Endothelial cell (in vitro differentiated cells): ENCODE results near the gene TJP2. TPM values are rescaled to one million over a fixed set of nuclear protein-coding genes. Genes with fewer than 3 reads are reported as not detected.

Experiments
- DNase-seq: peaks from one replicate; pipeline ENCODE4 v3.0.0; 2021; ENCODE audit warnings: low spot score
- H3K27ac Mint-ChIP-seq: one replicate; pipeline ENCODE4 v1.8.0; 2021; ENCODE audit warnings: mixed read lengths, inconsistent platforms; ENCODE audit not compliant: unreplicated experiment
- H3K27me3 Mint-ChIP-seq: one replicate; pipeline ENCODE4 v1.8.0; 2021; ENCODE audit warnings: mild to moderate bottlenecking, moderate library complexity, mixed read lengths, inconsistent platforms; ENCODE audit not compliant: unreplicated experiment
- H3K36me3 Mint-ChIP-seq: one replicate; pipeline ENCODE4 v1.8.0; 2021; ENCODE audit warnings: mild to moderate bottlenecking, low read depth, mixed read lengths, inconsistent platforms; ENCODE audit not compliant: unreplicated experiment
- H3K4me1 Mint-ChIP-seq: one replicate; pipeline ENCODE4 v1.8.0; 2021; ENCODE audit warnings: mild to moderate bottlenecking, mixed read lengths, inconsistent platforms; ENCODE audit not compliant: unreplicated experiment
- H3K4me3 Mint-ChIP-seq: one replicate; pipeline ENCODE4 v1.8.0; 2021; ENCODE audit warnings: mild to moderate bottlenecking, mixed read lengths, inconsistent platforms; ENCODE audit not compliant: unreplicated experiment
- H3K9me3 Mint-ChIP-seq: one replicate; pipeline ENCODE4 v1.8.0; 2021; ENCODE audit warnings: mixed read lengths, inconsistent platforms; ENCODE audit not compliant: unreplicated experiment
- total RNA-seq: library from RNA; stranded (reverse); fragmentation: NEBNext Ultra II Directional; extraction: Animal tissue kit (Norgen Biotek cat#: 25700); gene quantifications from one replicate; pipeline ENCODE4 v1.2.1, GENCODE V29; 2021; ENCODE audit not compliant: unreplicated experiment
- TF ChIP-seq, protein P1 (sequence below): fragments of 200-600 bp; sonication (generic); IDR thresholded peaks from one replicate; pipeline ENCODE4 v1.5.0; 2021; ENCODE audit warnings: antibody characterized with exemption; ENCODE audit not compliant: unreplicated experiment

The TJP2 gene
- total RNA-seq, 1 donor from 2014 or later, result 198 TPM

DNA sequence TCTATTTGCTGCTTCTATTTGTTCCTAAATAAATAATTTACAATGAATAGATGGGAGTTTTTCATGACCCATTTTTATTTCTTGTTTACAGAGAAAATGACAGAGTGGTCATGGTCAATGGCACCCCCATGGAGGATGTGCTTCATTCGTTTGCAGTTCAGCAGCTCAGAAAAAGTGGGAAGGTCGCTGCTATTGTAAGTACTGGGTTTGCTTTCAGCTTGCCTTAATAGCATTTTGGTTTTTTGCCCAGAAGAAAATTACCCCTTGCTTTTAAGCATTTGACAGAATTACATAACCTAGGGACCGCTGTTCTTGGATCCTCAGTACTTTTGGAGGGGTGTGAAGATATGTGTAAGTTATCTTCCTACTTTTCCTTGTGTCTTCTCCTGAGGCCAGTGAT is 44.1 kb downstream of the TJP2 start:
- Mint-ChIP-seq H3K9me3 (no peaks in the 10 kb centered on the region), H3K36me3 (peaks cover 28% of the 10 kb centered on the region), H3K27ac (no peak overlapping the region), H3K4me1 (peaks cover 5% of the 10 kb centered on the region), H3K4me3 (no peak overlapping the region), H3K27me3 (no peaks in the 10 kb centered on the region)
- no peak for DNase-seq
- TF ChIP-seq, protein P1, sequence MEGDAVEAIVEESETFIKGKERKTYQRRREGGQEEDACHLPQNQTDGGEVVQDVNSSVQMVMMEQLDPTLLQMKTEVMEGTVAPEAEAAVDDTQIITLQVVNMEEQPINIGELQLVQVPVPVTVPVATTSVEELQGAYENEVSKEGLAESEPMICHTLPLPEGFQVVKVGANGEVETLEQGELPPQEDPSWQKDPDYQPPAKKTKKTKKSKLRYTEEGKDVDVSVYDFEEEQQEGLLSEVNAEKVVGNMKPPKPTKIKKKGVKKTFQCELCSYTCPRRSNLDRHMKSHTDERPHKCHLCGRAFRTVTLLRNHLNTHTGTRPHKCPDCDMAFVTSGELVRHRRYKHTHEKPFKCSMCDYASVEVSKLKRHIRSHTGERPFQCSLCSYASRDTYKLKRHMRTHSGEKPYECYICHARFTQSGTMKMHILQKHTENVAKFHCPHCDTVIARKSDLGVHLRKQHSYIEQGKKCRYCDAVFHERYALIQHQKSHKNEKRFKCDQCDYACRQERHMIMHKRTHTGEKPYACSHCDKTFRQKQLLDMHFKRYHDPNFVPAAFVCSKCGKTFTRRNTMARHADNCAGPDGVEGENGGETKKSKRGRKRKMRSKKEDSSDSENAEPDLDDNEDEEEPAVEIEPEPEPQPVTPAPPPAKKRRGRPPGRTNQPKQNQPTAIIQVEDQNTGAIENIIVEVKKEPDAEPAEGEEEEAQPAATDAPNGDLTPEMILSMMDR, result no peak

DNA sequence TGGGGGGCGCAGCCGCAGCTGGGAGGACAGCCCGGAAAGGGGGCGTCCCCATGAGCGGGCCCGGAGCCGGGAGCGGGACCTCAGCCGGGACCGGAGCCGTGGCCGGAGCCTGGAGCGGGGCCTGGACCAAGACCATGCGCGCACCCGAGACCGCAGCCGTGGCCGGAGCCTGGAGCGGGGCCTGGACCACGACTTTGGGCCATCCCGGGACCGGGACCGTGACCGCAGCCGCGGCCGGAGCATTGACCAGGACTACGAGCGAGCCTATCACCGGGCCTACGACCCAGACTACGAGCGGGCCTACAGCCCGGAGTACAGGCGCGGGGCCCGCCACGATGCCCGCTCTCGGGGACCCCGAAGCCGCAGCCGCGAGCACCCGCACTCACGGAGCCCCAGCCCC is 47.0 kb downstream of the TJP2 start:
- TF ChIP-seq, protein P1, result no peak
- no peaks in the 10 kb centered on the region for H3K27me3 Mint-ChIP-seq
- peaks cover 5% of the 10 kb centered on the region for H3K4me1 Mint-ChIP-seq
- peaks cover 30% of the 10 kb centered on the region for H3K36me3 Mint-ChIP-seq
- DNase-seq, result no peak
- no peak overlapping the region for H3K4me3 Mint-ChIP-seq
- no peak overlapping the region for H3K27ac Mint-ChIP-seq
- H3K9me3 Mint-ChIP-seq, result no peaks in the 10 kb centered on the region

DNA sequence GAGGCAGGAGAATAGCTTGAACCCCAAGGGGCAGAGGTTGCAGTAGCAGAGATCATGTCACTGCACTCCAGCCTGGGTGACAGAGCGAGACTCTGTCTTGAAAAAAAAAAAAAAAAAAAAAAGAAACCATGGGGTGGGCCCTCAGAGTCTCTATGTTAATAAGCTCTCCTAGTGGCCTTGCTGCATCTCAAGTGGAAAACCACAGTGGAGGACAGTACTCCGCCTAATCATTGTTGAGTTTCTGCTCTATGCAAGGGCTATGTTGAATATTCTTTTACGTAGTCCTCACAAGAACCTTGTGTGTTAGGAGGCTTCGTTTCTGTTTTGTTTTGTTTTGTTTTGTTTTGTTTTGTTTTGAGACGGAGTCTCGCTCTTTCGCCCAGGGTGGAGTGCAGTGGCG is 48.9 kb downstream of the TJP2 start:
- H3K27ac Mint-ChIP-seq, result no peak overlapping the region
- DNase-seq, result no peak
- no peaks in the 10 kb centered on the region for H3K9me3 Mint-ChIP-seq

DNA sequence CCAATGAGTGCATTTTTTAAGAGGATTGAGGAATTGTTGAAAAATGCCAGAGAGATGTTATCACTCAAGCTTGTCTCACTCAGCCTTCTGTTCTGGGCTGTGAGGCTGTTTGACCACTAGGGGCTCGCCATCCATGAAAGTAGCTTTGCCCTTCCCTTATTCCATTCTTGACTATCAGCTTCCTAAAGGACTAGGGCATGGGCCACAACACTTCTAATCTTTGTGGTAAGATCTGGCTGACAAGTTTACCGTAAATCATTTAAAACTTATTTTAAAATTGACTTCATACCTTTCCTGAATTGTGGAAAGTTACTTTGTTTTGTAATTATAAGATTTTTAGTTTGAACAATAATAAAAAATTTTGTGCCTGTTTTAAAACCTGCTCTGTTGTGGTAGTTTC is 49.5 kb downstream of the TJP2 start:
- peak; percentile 57 for DNase-seq
- H3K4me3 Mint-ChIP-seq, result no peak overlapping the region
- H3K27me3 Mint-ChIP-seq, result no peaks in the 10 kb centered on the region
- peaks cover 13% of the 10 kb centered on the region for H3K4me1 Mint-ChIP-seq
- H3K36me3 Mint-ChIP-seq, result peaks cover 28% of the 10 kb centered on the region
- no peaks in the 10 kb centered on the region for H3K9me3 Mint-ChIP-seq
- H3K27ac Mint-ChIP-seq, result peak overlapping the region; percentile 55
- TF ChIP-seq, protein P1, result peak; percentile 78

More for the DNA sequence above, 48.9 kb downstream of the TJP2 start:
- TF ChIP-seq, protein P1, result no peak
- peaks cover 32% of the 10 kb centered on the region for H3K36me3 Mint-ChIP-seq
- no peak overlapping the region for H3K4me3 Mint-ChIP-seq
- peaks cover 13% of the 10 kb centered on the region for H3K4me1 Mint-ChIP-seq
- H3K27me3 Mint-ChIP-seq, result no peaks in the 10 kb centered on the region

DNA sequence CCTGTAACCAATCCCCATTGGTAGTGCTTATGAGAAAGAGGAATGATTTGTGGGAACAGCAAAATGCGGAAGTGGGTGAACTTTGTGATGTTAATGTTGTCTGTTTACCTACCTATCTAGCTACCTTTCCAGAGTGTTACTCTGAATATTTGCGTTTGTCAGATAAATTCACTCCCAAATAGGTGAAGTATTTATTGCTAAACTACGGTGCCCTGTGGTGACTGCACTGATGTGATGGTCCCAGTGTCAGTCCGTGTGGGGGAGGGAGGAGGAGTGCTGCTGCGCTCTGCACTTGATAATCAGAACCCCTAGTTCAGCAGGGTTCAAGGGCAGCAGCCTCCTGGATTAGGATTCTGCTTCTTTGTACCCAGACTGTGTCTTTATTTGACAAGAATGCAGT is 55.3 kb downstream of the TJP2 start:
- peaks cover 15% of the 10 kb centered on the region for H3K4me1 Mint-ChIP-seq
- TF ChIP-seq, protein P1, result no peak
- peak overlapping the region; percentile 39 for H3K4me3 Mint-ChIP-seq
- H3K27me3 Mint-ChIP-seq, result peaks cover 1% of the 10 kb centered on the region
- DNase-seq, result no peak
- peaks cover 37% of the 10 kb centered on the region for H3K36me3 Mint-ChIP-seq
- H3K9me3 Mint-ChIP-seq, result no peaks in the 10 kb centered on the region
- no peak overlapping the region for H3K27ac Mint-ChIP-seq
